ENCODE results near the gene PAWR. TPM values are rescaled to one million over a fixed set of nuclear protein-coding genes. Genes with fewer than 3 reads are reported as not detected.

Gene PAWR
- 153 and 223 TPM in 2 replicates for total RNA-seq (2014; rRNA removed; shearing (Covaris generic))
- polyA plus RNA-seq (2015; cell fraction: cytosol; rRNA removed), result 31.6 and 40.6 TPM in 2 replicates
- 60.1 and 71.0 TPM in 2 replicates for polyA plus RNA-seq (2015; cell fraction: nucleus; rRNA removed)

GRCh38 chr12:79690638-79691510, at the start of gene PAWR:
Gene PAWR (minus strand): TSS chr12:79690964. CDS start chr12:79690244, 720 bp downstream.
- peak; percentile 91 for DNase-seq (ENCODE audit: low read depth)

GRCh38 chr12:79737875-79738718, 47.3 kb upstream of the PAWR start:
- peak; percentile 42 for DNase-seq (ENCODE audit: low read depth)

GRCh38 chr12:79732638-79733037, 41.9 kb upstream of the PAWR start:
- no peak for DNase-seq (ENCODE audit: low read depth)

GRCh38 chr12:79725987-79726386, 35.2 kb upstream of the PAWR start:
- DNase-seq (ENCODE audit: low read depth), result peak; percentile 66

GRCh38 chr12:79717006-79717405, 26.2 kb upstream of the PAWR start:
- no peak for DNase-seq (ENCODE audit: low read depth)

GRCh38 chr12:79715308-79715707, 24.5 kb upstream of the PAWR start:
- DNase-seq (ENCODE audit: low read depth), result no peak

GRCh38 chr12:79710707-79711483, 20.1 kb upstream of the PAWR start:
- no peak for DNase-seq (ENCODE audit: low read depth)

- DNase-seq (ENCODE audit: low read depth), result no peak
Measured at GRCh38 chr12:79707830-79708229, 17.1 kb upstream of the PAWR start.

- no peak for DNase-seq (ENCODE audit: low read depth)
Measured at GRCh38 chr12:79706676-79707075, 15.9 kb upstream of the PAWR start.

- DNase-seq (ENCODE audit: low read depth), result no peak
Measured at GRCh38 chr12:79706156-79706555, 15.4 kb upstream of the PAWR start.

GRCh38 chr12:79698966-79699365, 8.2 kb upstream of the PAWR start:
- no peak for DNase-seq (ENCODE audit: low read depth)

- DNase-seq (ENCODE audit: low read depth), result no peak
Measured at GRCh38 chr12:79696416-79696815, 5.7 kb upstream of the PAWR start.

- peak; percentile 21 for DNase-seq (ENCODE audit: low read depth)
Measured at GRCh38 chr12:79692860-79693577, 2.3 kb upstream of the PAWR start.

- DNase-seq (ENCODE audit: low read depth), result peak; percentile 56
Measured at GRCh38 chr12:79691511-79692248, 916 bp upstream of the PAWR start.

- DNase-seq (ENCODE audit: low read depth), result peak; percentile 72
Measured at GRCh38 chr12:79690142-79690637, 574 bp downstream of the PAWR start.

- DNase-seq (ENCODE audit: low read depth), result peak; percentile 56
Measured at GRCh38 chr12:79689477-79690141, 1.2 kb downstream of the PAWR start.

- DNase-seq (ENCODE audit: low read depth), result peak; percentile 10
Measured at GRCh38 chr12:79689061-79689476, 1.7 kb downstream of the PAWR start.

- DNase-seq (ENCODE audit: low read depth), result peak; percentile 13
Measured at GRCh38 chr12:79688376-79689060, 2.2 kb downstream of the PAWR start.

Measured in HT1080 (cell line).